Measurements from ENCODE around the gene PPP1R3D. TPM values are rescaled to one million over a fixed set of nuclear protein-coding genes. Genes with fewer than 3 reads are reported as not detected.

The PPP1R3D gene
- total and polyA plus RNA-seq, 2 of the 13 experiments (the other 11 are each of a cell fraction or from before 2014, with no cell fraction given), result 1.2 to 3.7 TPM

GRCh38 chr20:59985864-59986263, 45.8 kb upstream of the PPP1R3D start:
- peak; percentile 71 for ATAC-seq
- Histone ChIP-seq H3K4me3 (replicated peaks in 1 of 3; ENCODE audit: insufficient read depth in 1 of 3, low read depth in 2 of 3, low read length in 3 of 3) (no peak overlapping the region), H3K79me2 (ENCODE audit: insufficient read depth, low read length) (no peaks in the 10 kb centered on the region), H3K27ac (ENCODE audit: extremely low read length, insufficient read depth, low read length) (no peak overlapping the region), H3K4me1 (ENCODE audit: insufficient read depth, low read length) (no peaks in the 10 kb centered on the region), H4K20me1 (ENCODE audit: insufficient read depth, low read length) (no peaks in the 10 kb centered on the region), H3K9ac (ENCODE audit: insufficient read depth, low read depth, low read length) (no peak overlapping the region), H3K4me2 (ENCODE audit: low read depth, low read length) (no peak overlapping the region), H2AFZ (ENCODE audit: low read length) (no peak overlapping the region), H3K27me3 (ENCODE audit: control insufficient read depth in 1 of 2, insufficient read depth in 2 of 2, low read length in 2 of 2) (no peaks in the 10 kb centered on the region), H3K9me3 (ENCODE audit: low read length) (no peaks in the 10 kb centered on the region), H3K36me3 (replicated peaks in 1 of 2; ENCODE audit: control insufficient read depth in 1 of 2, insufficient read depth in 2 of 2, low read length in 2 of 2) (no peaks in the 10 kb centered on the region)
- TF ChIP-seq ZNF589 (CRISPR knock-in tag; conservative IDR thresholded peaks at IDR 0.05), result no peak
- no peak for TF ChIP-seq HIC2 (CRISPR knock-in tag; IDR thresholded peaks at IDR 0.05; ENCODE audit: low read depth)
- peak; percentile 48; the same call in 1 of the 2 replicates for TF ChIP-seq ZMYM4 (CRISPR knock-in tag; IDR thresholded peaks at IDR 0.05)
- peak; percentile 42 for TF ChIP-seq CTCF (CRISPR knock-in tag; IDR thresholded peaks at IDR 0.05)
- TF ChIP-seq ZFP82 (CRISPR knock-in tag; IDR thresholded peaks at IDR 0.05; ENCODE audit: borderline replicate concordance), result no peak
- TF ChIP-seq RAD51 (IDR thresholded peaks at IDR 0.05; ENCODE audit: borderline replicate concordance), result no peak
- no peak for TF ChIP-seq GRHL1 (CRISPR knock-in tag; conservative IDR thresholded peaks at IDR 0.05)
- TF ChIP-seq ZFP37 (CRISPR knock-in tag; IDR thresholded peaks at IDR 0.05; ENCODE audit: borderline replicate concordance), result no peak
- peak; percentile 25; the same call in 1 of the 2 replicates for TF ChIP-seq STAG1 (CRISPR knock-in tag; IDR thresholded peaks at IDR 0.05)
- no peak for TF ChIP-seq ZSCAN25 (CRISPR knock-in tag; IDR thresholded peaks at IDR 0.05)
- TF ChIP-seq ZNF574 (CRISPR knock-in tag; IDR thresholded peaks at IDR 0.05), result peak; percentile 96
- TF ChIP-seq KMT2A (CRISPR knock-in tag; IDR thresholded peaks at IDR 0.05), result no peak
- TF ChIP-seq SRSF9 (IDR thresholded peaks at IDR 0.05; ENCODE audit: borderline replicate concordance, insufficient read depth, low read depth, low read length, poor library complexity, severe bottlenecking), result no peak
- no peak for TF ChIP-seq SMAD1 (CRISPR knock-in tag; IDR thresholded peaks at IDR 0.05; ENCODE audit: borderline replicate concordance, low read depth)
- POLR2A ChIA-PET, result no interaction called here
- 27% methylated on average over 3 of the region's 3 CpGs for WGBS (ENCODE audit: low lambda C conversion rate)
- DNase-seq (ENCODE audit: low spot score), result no peak
- CTCF ChIA-PET (ENCODE audit: low intra/inter-chr PET ratio, low total read pairs), result no interaction called here
- in situ Hi-C loops (cut with HindIII; ENCODE audit: extremely low pct_ligation_motif_present, low pct_unique_long_range_greater_than_20kb), result no loop called here
- intact Hi-C loops (cut with micrococcal nuclease; ENCODE audit: unreplicated experiment), result no loop called here
- no peak for FAIRE-seq
- no TSS peak for BruUV-seq (replicated peaks)

Data from HepG2 (cell line).